IPS-20b (cell line): ENCODE measurements around the gene EFCAB13.
"Not testable (repeated sequence)": the region's sequence is repeated elsewhere in the genome, so short reads cannot be mapped to it uniquely, and the experiment has no call there.

Source experiments
- H3K27ac ChIP-seq: one replicate; pipeline ENCODE4 v1.5.1; 2013; ENCODE audit warnings: low read length
- H3K27me3 ChIP-seq: 2 replicates; pipeline ENCODE4 v1.6.1; 2013; ENCODE audit warnings: mild to moderate bottlenecking, low read length, inconsistent platforms; ENCODE audit not compliant: insufficient read depth
- H3K36me3 ChIP-seq: 2 replicates; pipeline ENCODE4 v1.6.1; 2013; ENCODE audit warnings: low read depth, mild to moderate bottlenecking, inconsistent platforms, low read length, moderate library complexity; ENCODE audit not compliant: insufficient read depth
- H3K4me1 ChIP-seq: 2 replicates; pipeline ENCODE4 v1.6.1; 2013; ENCODE audit warnings: mild to moderate bottlenecking, control low read depth, inconsistent platforms, low read length, moderate library complexity; ENCODE audit not compliant: insufficient read depth
- H3K4me3 ChIP-seq: 2 replicates; pipeline ENCODE4 v1.5.1; 2013; ENCODE audit warnings: mild to moderate bottlenecking, low read length, inconsistent platforms
- H3K9ac ChIP-seq: 2 replicates; pipeline ENCODE4 v1.6.1; 2013; ENCODE audit warnings: low read depth, mild to moderate bottlenecking, inconsistent platforms, low read length, moderate library complexity
- H3K9me3 ChIP-seq: 2 replicates; pipeline ENCODE4 v1.6.1; 2013; ENCODE audit warnings: mild to moderate bottlenecking, low read depth, low read length, inconsistent platforms; ENCODE audit not compliant: insufficient read depth

Gene EFCAB13

GRCh38 chr17:47338026-47338425 lies 14.3 kb downstream of the EFCAB13 start:
- Histone ChIP-seq H3K4me3 (no peak overlapping the region), H3K9me3 (no peaks in the 10 kb centered on the region), H3K27ac (no peak overlapping the region), H3K27me3 (no peaks in the 10 kb centered on the region), H3K9ac (no peak overlapping the region), H3K4me1 (no peaks in the 10 kb centered on the region), H3K36me3 (no peaks in the 10 kb centered on the region)

- Histone ChIP-seq H3K4me3 (no peak overlapping the region), H3K27ac (no peak overlapping the region), H3K9ac (no peak overlapping the region), H3K27me3 (no peaks in the 10 kb centered on the region), H3K4me1 (no peaks in the 10 kb centered on the region), H3K9me3 (no peaks in the 10 kb centered on the region), H3K36me3 (no peaks in the 10 kb centered on the region)
Observed at GRCh38 chr17:47352848-47353247, 29.1 kb downstream of the EFCAB13 start.

- no peak overlapping the region for H3K9ac ChIP-seq
- no peaks in the 10 kb centered on the region for H3K27me3 ChIP-seq
- peaks cover 11% of the 10 kb centered on the region; the same call in 1 of the 2 replicates for H3K9me3 ChIP-seq
- no peak overlapping the region for H3K4me3 ChIP-seq
- H3K4me1 ChIP-seq = no peaks in the 10 kb centered on the region
- no peaks in the 10 kb centered on the region for H3K36me3 ChIP-seq
- H3K27ac ChIP-seq = no peak overlapping the region
Observed at GRCh38 chr17:47358652-47359051, 34.9 kb downstream of the EFCAB13 start.

GRCh38 chr17:47363171-47363570 lies 39.4 kb downstream of the EFCAB13 start:
- Histone ChIP-seq H3K27me3 (no peaks in the 10 kb centered on the region), H3K9me3 (peaks cover 11% of the 10 kb centered on the region; the same call in 1 of the 2 replicates), H3K4me3 (no peak overlapping the region), H3K36me3 (no peaks in the 10 kb centered on the region), H3K9ac (no peak overlapping the region), H3K27ac (no peak overlapping the region), H3K4me1 (no peaks in the 10 kb centered on the region)

- Histone ChIP-seq H3K4me1 (no peaks in the 10 kb centered on the region), H3K36me3 (no peaks in the 10 kb centered on the region), H3K9ac (no peak overlapping the region), H3K9me3 (peaks cover 11% of the 10 kb centered on the region; the same call in 1 of the 2 replicates), H3K27ac (no peak overlapping the region), H3K4me3 (no peak overlapping the region), H3K27me3 (no peaks in the 10 kb centered on the region)
Observed at GRCh38 chr17:47367257-47367656, 43.5 kb downstream of the EFCAB13 start.

- no peak overlapping the region for H3K27ac ChIP-seq
- no peaks in the 10 kb centered on the region for H3K27me3 ChIP-seq
- peaks cover 5% of the 10 kb centered on the region; the same call in 1 of the 2 replicates for H3K9me3 ChIP-seq
- H3K4me3 ChIP-seq = no peak overlapping the region
- H3K36me3 ChIP-seq = no peaks in the 10 kb centered on the region
- no peaks in the 10 kb centered on the region for H3K4me1 ChIP-seq
- no peak overlapping the region for H3K9ac ChIP-seq
Observed at GRCh38 chr17:47368262-47368661, 44.5 kb downstream of the EFCAB13 start.

- H3K27ac ChIP-seq, H3K27me3 ChIP-seq, H3K36me3 ChIP-seq, H3K4me1 ChIP-seq, H3K4me3 ChIP-seq, H3K9ac ChIP-seq, H3K9me3 ChIP-seq: not testable (repeated sequence)
Observed at GRCh38 chr17:47370899-47371298, 47.1 kb downstream of the EFCAB13 start.

- H3K4me1 ChIP-seq = no peaks in the 10 kb centered on the region
- H3K27me3 ChIP-seq = no peaks in the 10 kb centered on the region
- H3K9me3 ChIP-seq = peaks cover 3% of the 10 kb centered on the region; the same call in 1 of the 2 replicates
- no peak overlapping the region for H3K9ac ChIP-seq
- no peak overlapping the region for H3K4me3 ChIP-seq
- H3K36me3 ChIP-seq = no peaks in the 10 kb centered on the region
- H3K27ac ChIP-seq = no peak overlapping the region
Observed at GRCh38 chr17:47373002-47373401, 49.2 kb downstream of the EFCAB13 start.

GRCh38 chr17:47376247-47376646 lies 52.5 kb downstream of the EFCAB13 start:
- Histone ChIP-seq H3K27ac (no peak overlapping the region), H3K4me1 (no peaks in the 10 kb centered on the region), H3K9me3 (peaks cover 3% of the 10 kb centered on the region; the same call in 1 of the 2 replicates), H3K36me3 (no peaks in the 10 kb centered on the region), H3K27me3 (no peaks in the 10 kb centered on the region), H3K4me3 (no peak overlapping the region), H3K9ac (no peak overlapping the region)

GRCh38 chr17:47388825-47389224 lies 65.1 kb downstream of the EFCAB13 start:
- Histone ChIP-seq H3K36me3 (no peaks in the 10 kb centered on the region), H3K4me3 (no peak overlapping the region), H3K27ac (no peak overlapping the region), H3K9me3 (no peaks in the 10 kb centered on the region; the same call in 1 of the 2 replicates), H3K4me1 (no peaks in the 10 kb centered on the region), H3K27me3 (no peaks in the 10 kb centered on the region), H3K9ac (no peak overlapping the region)

GRCh38 chr17:47397532-47398128 lies 73.9 kb downstream of the EFCAB13 start:
- not testable (repeated sequence) for H3K27ac ChIP-seq, H3K9me3 ChIP-seq, H3K4me3 ChIP-seq, H3K9ac ChIP-seq, H3K4me1 ChIP-seq, H3K36me3 ChIP-seq, H3K27me3 ChIP-seq

GRCh38 chr17:47400333-47400732 lies 76.6 kb downstream of the EFCAB13 start:
- peaks cover 6% of the 10 kb centered on the region; the same call in 1 of the 2 replicates for H3K9me3 ChIP-seq
- no peaks in the 10 kb centered on the region for H3K27me3 ChIP-seq
- no peak overlapping the region for H3K9ac ChIP-seq
- H3K36me3 ChIP-seq = no peaks in the 10 kb centered on the region
- H3K27ac ChIP-seq = no peak overlapping the region
- no peaks in the 10 kb centered on the region for H3K4me1 ChIP-seq
- H3K4me3 ChIP-seq = no peak overlapping the region
